Measurements from ENCODE around the gene FHIP1A. TPM values are rescaled to one million over a fixed set of nuclear protein-coding genes. Genes with fewer than 3 reads are reported as not detected.

Gene FHIP1A
- total RNA-seq, 1 experiment from 2014 or later = 0.39 TPM

GRCh38 chr4:151408380-151408629 is 671 bp upstream of the FHIP1A start:
- Histone ChIP-seq H3K27me3 (ENCODE audit: control insufficient read depth, insufficient read depth, low read length) (peaks cover 2% of the 10 kb centered on the region), H3K4me1 (ENCODE audit: control insufficient read depth, insufficient read depth, low read length) (no peaks in the 10 kb centered on the region; the same call in 1 of the 2 replicates), H3K4me3 (ENCODE audit: low read depth in 2 of 2, low read length in 2 of 2) (peak overlapping the region; percentile 47 to 67), H3K27ac (ENCODE audit: low read length) (no peak overlapping the region), H3K36me3 (ENCODE audit: control insufficient read depth, insufficient read depth, low read length) (peaks cover 3% of the 10 kb centered on the region; the same call in 1 of the 2 replicates), H3K9me3 (ENCODE audit: control insufficient read depth, insufficient read depth, low read depth, low read length) (no peaks in the 10 kb centered on the region)
- no peak for ATAC-seq
- CTCF ChIA-PET = interaction anchor here (0.6 kb wide), 2 partner anchors 58 to 1596 kb away, joined by 3 read pairs; no protein-coding TSS in a partner anchor
- intact Hi-C loops (cut with micrococcal nuclease; ENCODE audit: unreplicated experiment) (no loop called here), in situ Hi-C loops (cut with HindIII; ENCODE audit: low pct_unique_long_range_greater_than_20kb, low sequenced_read_pairs) (no loop called here)
- no peak for DNase-seq (ENCODE audit: low read depth, low spot score)
- TF ChIP-seq CTCF (IDR thresholded peaks at IDR 0.05) (no peak), REST (IDR thresholded peaks at IDR 0.05; ENCODE audit: insufficient read depth in 1 of 2, low read depth in 2 of 2, low read length in 1 of 2) (no peak), TCF7L2 (IDR thresholded peaks at IDR 0.05; ENCODE audit: low read depth, low read length) (no peak), POLR2AphosphoS5 (IDR thresholded peaks at IDR 0.05; ENCODE audit: low read depth, low read length) (no peak), SIN3A (IDR thresholded peaks at IDR 0.05; ENCODE audit: borderline replicate concordance, insufficient read depth, low read depth, low read length) (no peak)
- POLR2A ChIA-PET = no interaction called here
- BruUV-seq (replicated peaks) = no TSS peak

- Histone ChIP-seq H3K9me3 (ENCODE audit: control insufficient read depth, insufficient read depth, low read depth, low read length) (no peaks in the 10 kb centered on the region), H3K27ac (ENCODE audit: low read length) (no peak overlapping the region), H3K27me3 (ENCODE audit: control insufficient read depth, insufficient read depth, low read length) (peaks cover 2% of the 10 kb centered on the region), H3K4me3 (ENCODE audit: low read depth in 2 of 2, low read length in 2 of 2) (peak overlapping the region; percentile 41 to 43), H3K4me1 (ENCODE audit: control insufficient read depth, insufficient read depth, low read length) (no peaks in the 10 kb centered on the region; the same call in 1 of the 2 replicates), H3K36me3 (ENCODE audit: control insufficient read depth, insufficient read depth, low read length) (peaks cover 3% of the 10 kb centered on the region; the same call in 1 of the 2 replicates)
- POLR2A ChIA-PET = no interaction called here
- TF ChIP-seq TCF7L2 (IDR thresholded peaks at IDR 0.05; ENCODE audit: low read depth, low read length) = no peak
- TF ChIP-seq REST (IDR thresholded peaks at IDR 0.05; ENCODE audit: insufficient read depth in 1 of 2, low read depth in 2 of 2, low read length in 1 of 2) = no peak
- TF ChIP-seq CTCF (IDR thresholded peaks at IDR 0.05) = no peak
- TF ChIP-seq SIN3A (IDR thresholded peaks at IDR 0.05; ENCODE audit: borderline replicate concordance, insufficient read depth, low read depth, low read length) = no peak
- TF ChIP-seq POLR2AphosphoS5 (IDR thresholded peaks at IDR 0.05; ENCODE audit: low read depth, low read length) = no peak
- BruUV-seq (replicated peaks) = no TSS peak
- intact Hi-C loops (cut with micrococcal nuclease; ENCODE audit: unreplicated experiment) (no loop called here), in situ Hi-C loops (cut with HindIII; ENCODE audit: low pct_unique_long_range_greater_than_20kb, low sequenced_read_pairs) (no loop called here)
- DNase-seq (ENCODE audit: low read depth, low spot score) = no peak
- CTCF ChIA-PET = no interaction called here
- 0 out of 2 replicates have a peak, but pooled peaks have one; percentile 9 for ATAC-seq
Measured at GRCh38 chr4:151409470-151410313, 716 bp downstream of the FHIP1A start.

Data from Panc1 (cell line).